RPMI7951 (cell line): ENCODE results near the gene SLC35B4. TPM values are rescaled to one million over a fixed set of nuclear protein-coding genes. Genes with fewer than 3 reads are reported as not detected.
"Not testable (repeated sequence)": the region's sequence is repeated elsewhere in the genome, so short reads cannot be mapped to it uniquely, and the experiment has no call there.

ENCODE experiments used
- DNase-seq: peaks from one replicate; pipeline ENCODE4 v3.0.0-alpha.2; 2012; ENCODE audit warnings: low read depth
- total RNA-seq: library from RNA; depleted of rRNA; stranded (reverse); fragments of >200 nt; shearing (Covaris generic); gene quantifications from 2 replicates; pipeline ENCODE4 v1.2.3, GENCODE V29; 2014

SLC35B4 gene
- total RNA-seq, 1 experiment from 2014 or later: 14.9 TPM

- DNase-seq: no peak
These were observed 14.7 kb upstream of the SLC35B4 start for GRCh38 chr7:134331393-134331792.

- no peak for DNase-seq
These were observed 14.2 kb upstream of the SLC35B4 start for GRCh38 chr7:134330974-134331373.

GRCh38 chr7:134329614-134330346, 13.1 kb upstream of the SLC35B4 start:
- no peak for DNase-seq

GRCh38 chr7:134328900-134329299, 12.2 kb upstream of the SLC35B4 start:
- no peak for DNase-seq

GRCh38 chr7:134327896-134328295, 11.2 kb upstream of the SLC35B4 start:
- DNase-seq: peak; percentile 63

- no peak for DNase-seq
These were observed 7.4 kb upstream of the SLC35B4 start for GRCh38 chr7:134324107-134324506.

GRCh38 chr7:134320201-134320600, 3.5 kb upstream of the SLC35B4 start:
- no peak for DNase-seq

- no peak for DNase-seq
These were observed 1.7 kb upstream of the SLC35B4 start for GRCh38 chr7:134318443-134318842.

GRCh38 chr7:134317434-134317833, 704 bp upstream of the SLC35B4 start:
- DNase-seq: no peak

GRCh38 chr7:134315679-134316538, 821 bp downstream of the SLC35B4 start:
- peak; percentile 27 for DNase-seq

- DNase-seq: no peak
These were observed 3.2 kb downstream of the SLC35B4 start for GRCh38 chr7:134313543-134313942.

GRCh38 chr7:134312717-134313116, 4.0 kb downstream of the SLC35B4 start:
- DNase-seq: no peak

GRCh38 chr7:134311807-134312206, 4.9 kb downstream of the SLC35B4 start:
- DNase-seq: no peak

- no peak for DNase-seq
These were observed 8.2 kb downstream of the SLC35B4 start for GRCh38 chr7:134308548-134308947.

GRCh38 chr7:134307320-134307719, 9.4 kb downstream of the SLC35B4 start:
- DNase-seq: no peak

GRCh38 chr7:134302120-134302519, 14.6 kb downstream of the SLC35B4 start:
- DNase-seq: no peak

- no peak for DNase-seq
These were observed 15.1 kb downstream of the SLC35B4 start for GRCh38 chr7:134301592-134301991.

GRCh38 chr7:134300988-134301387, 15.7 kb downstream of the SLC35B4 start:
- no peak for DNase-seq

GRCh38 chr7:134298902-134299683, 17.6 kb downstream of the SLC35B4 start:
- DNase-seq: no peak

GRCh38 chr7:134297489-134297888, 19.2 kb downstream of the SLC35B4 start:
- DNase-seq: no peak

- not testable (repeated sequence) for DNase-seq
These were observed 20.7 kb downstream of the SLC35B4 start for GRCh38 chr7:134295982-134296381.
